HepG2 (cell line): ENCODE measurements around the gene CUTC. TPM values are rescaled to one million over a fixed set of nuclear protein-coding genes. Genes with fewer than 3 reads are reported as not detected.

Experiments used
- ARNTL ChIP-seq: sonication (generic); formaldehyde crosslinking; IDR thresholded peaks from 2 replicates; pipeline ENCODE4 v1.4.0; 2020; ENCODE audit warnings: mild to moderate bottlenecking, missing genetic modification reagents
- CEBPG ChIP-seq: IDR thresholded peaks from 2 replicates; pipeline ENCODE4 v1.6.1; 2016
- CHD2 ChIP-seq: IDR thresholded peaks from 2 replicates; pipeline ENCODE4 v1.6.1; 2011; ENCODE audit warnings: low read depth, low read length, improper control_type of control experiment
- EP300 ChIP-seq, 3 experiments: sonication (generic) in 1 of 3; formaldehyde crosslinking in 1 of 3; IDR thresholded peaks; 2 replicates each; pipeline versions ENCODE4 v1.5.1 to v1.6.1; 2011 to 2020; ENCODE audit warnings: low read depth in 2 of 3, low read length in 2 of 3, borderline replicate concordance in 1 of 3, improper control_type of control experiment in 1 of 3, mild to moderate bottlenecking in 1 of 3, missing genetic modification reagents in 1 of 3, moderate library complexity in 1 of 3
- FOXJ3 ChIP-seq: sonication (generic); formaldehyde crosslinking; IDR thresholded peaks from 2 replicates; pipeline ENCODE4 v1.4.0; 2020; ENCODE audit warnings: missing genetic modification reagents, mild to moderate bottlenecking, borderline replicate concordance
- HIC2 ChIP-seq: sonication (generic); formaldehyde crosslinking; IDR thresholded peaks from 2 replicates; pipeline ENCODE4 v1.9.0; 2022; ENCODE audit warnings: low read depth, missing genetic modification reagents
- HOXA7 ChIP-seq: sonication (generic); formaldehyde crosslinking; IDR thresholded peaks from 2 replicates; pipeline ENCODE4 v1.8.1; 2022; ENCODE audit warnings: mild to moderate bottlenecking, missing genetic modification reagents, moderate library complexity
- KLF13 ChIP-seq: sonication (generic); formaldehyde crosslinking; IDR thresholded peaks from 2 replicates; pipeline ENCODE4 v1.4.0; 2020; ENCODE audit warnings: mild to moderate bottlenecking, missing genetic modification reagents
- MAFF ChIP-seq: IDR thresholded peaks from 2 replicates; pipeline ENCODE4 v1.6.1; 2011; ENCODE audit warnings: low read depth, low read length, improper control_type of control experiment
- MEIS1 ChIP-seq: sonication (generic); formaldehyde crosslinking; IDR thresholded peaks from 2 replicates; pipeline ENCODE4 v1.9.0; 2021; ENCODE audit warnings: mild to moderate bottlenecking, missing genetic modification reagents, moderate library complexity, borderline replicate concordance
- MNT ChIP-seq: fragments of 450-650 bp; IDR thresholded peaks from 2 replicates; pipeline ENCODE4 v1.6.1; 2016
- RELA ChIP-seq: sonication (generic); formaldehyde crosslinking; IDR thresholded peaks from 2 replicates; pipeline ENCODE4 v1.4.0; 2020; ENCODE audit warnings: missing genetic modification reagents
- SOX6 ChIP-seq, 2 experiments: fragments of 450-650 bp in 1 of 2; sonication (generic) in 1 of 2; formaldehyde crosslinking in 1 of 2; IDR thresholded peaks; 2 replicates each; pipeline versions ENCODE4 v1.4.0 to v1.6.1; 2017 to 2020; ENCODE audit warnings: antibody characterized with exemption in 1 of 2, mild to moderate bottlenecking in 1 of 2, missing genetic modification reagents in 1 of 2
- SRF ChIP-seq: IDR thresholded peaks from 2 replicates; pipeline ENCODE4 v1.6.1; 2011; ENCODE audit warnings: mild to moderate bottlenecking, low read depth, low read length, moderate library complexity
- TBP ChIP-seq: sonication (generic); formaldehyde crosslinking; IDR thresholded peaks from 2 replicates; pipeline ENCODE4 v1.5.0; 2020; ENCODE audit warnings: missing genetic modification reagents
- ZNF382 ChIP-seq: sonication (generic); formaldehyde crosslinking; IDR thresholded peaks from 2 replicates; pipeline ENCODE4 v1.5.0; 2020; ENCODE audit warnings: missing genetic modification reagents, mild to moderate bottlenecking, borderline replicate concordance
- ZNF44 ChIP-seq: sonication (generic); formaldehyde crosslinking; IDR thresholded peaks from 2 replicates; pipeline ENCODE4 v1.5.1; 2020; ENCODE audit warnings: mild to moderate bottlenecking, missing genetic modification reagents
- polyA plus RNA-seq, 8 experiments: library from polyadenylated mRNA; depleted of rRNA in 3 of 8; stranded (reverse) in 7 of 8; unstranded in 1 of 8; fragments of >200 nt; fragmentation: Illumina TruSeq in 4 of 8; extraction: Trizol in 4 of 8; gene quantifications; 2 replicates each; pipeline versions ENCODE4 v1.2.1 to v1.2.3, GENCODE V29; 2011 to 2016; ENCODE audit warnings: low read depth in 4 of 8, missing spikeins in 1 of 8, mixed read lengths in 1 of 8; ENCODE audit not compliant: insufficient read depth in 1 of 8
- total RNA-seq, 5 experiments: library from RNA; depleted of rRNA; stranded (reverse); fragments of >200 nt; fragmentation: Illumina TruSeq; extraction: Trizol; gene quantifications; 2 replicates each; pipeline ENCODE4 v1.2.3, GENCODE V29; 2016; ENCODE audit warnings: low read depth in 1 of 5
- TF ChIP-seq, protein P1 (sequence below): IDR thresholded peaks from 2 replicates; pipeline ENCODE4 v1.6.1; 2016
- TF ChIP-seq, protein P2 (sequence below): sonication (generic); formaldehyde crosslinking; IDR thresholded peaks from 2 replicates; pipeline ENCODE4 v1.5.1; 2020; ENCODE audit warnings: mild to moderate bottlenecking, missing genetic modification reagents, borderline replicate concordance

Gene CUTC
- total and polyA plus RNA-seq, 2 of the 13 experiments (the other 11 are each of a cell fraction or from before 2014, with no cell fraction given) = 22.3 to 25.8 TPM

- TF ChIP-seq HIC2 (CRISPR knock-in tag) (no peak), RELA (CRISPR knock-in tag) (no peak), MAFF (no peak), CEBPG (CRISPR knock-in tag) (peak; percentile 43), FOXJ3 (CRISPR knock-in tag) (peak; percentile 67; the same call in 1 of the 2 replicates), TBP (CRISPR knock-in tag) (no peak), CHD2 (no peak), SOX6 (IDR thresholded peaks at IDR 0.05) (no peak), SOX6 (CRISPR knock-in tag; IDR thresholded peaks at IDR 0.05) (peak; percentile 64; the same call in 1 of the 2 replicates), ARNTL (CRISPR knock-in tag) (peak; percentile 58; the same call in 1 of the 2 replicates), SRF (peak; percentile 86), HOXA7 (CRISPR knock-in tag) (no peak), ZNF382 (CRISPR knock-in tag) (no peak), ZNF44 (CRISPR knock-in tag) (no peak), KLF13 (CRISPR knock-in tag) (no peak), MNT (peak; percentile 65), EP300 (IDR thresholded peaks at IDR 0.05; ENCODE audit: low read depth in 2 of 2, low read length in 2 of 2) (peak in 1 of 2 experiments; percentile 75; a peak in 1 of 4 replicates), EP300 (CRISPR knock-in tag; IDR thresholded peaks at IDR 0.05; ENCODE audit: borderline replicate concordance) (no peak; the same call in 1 of the 2 replicates), MEIS1 (CRISPR knock-in tag) (no peak)
- TF ChIP-seq, protein P1, sequence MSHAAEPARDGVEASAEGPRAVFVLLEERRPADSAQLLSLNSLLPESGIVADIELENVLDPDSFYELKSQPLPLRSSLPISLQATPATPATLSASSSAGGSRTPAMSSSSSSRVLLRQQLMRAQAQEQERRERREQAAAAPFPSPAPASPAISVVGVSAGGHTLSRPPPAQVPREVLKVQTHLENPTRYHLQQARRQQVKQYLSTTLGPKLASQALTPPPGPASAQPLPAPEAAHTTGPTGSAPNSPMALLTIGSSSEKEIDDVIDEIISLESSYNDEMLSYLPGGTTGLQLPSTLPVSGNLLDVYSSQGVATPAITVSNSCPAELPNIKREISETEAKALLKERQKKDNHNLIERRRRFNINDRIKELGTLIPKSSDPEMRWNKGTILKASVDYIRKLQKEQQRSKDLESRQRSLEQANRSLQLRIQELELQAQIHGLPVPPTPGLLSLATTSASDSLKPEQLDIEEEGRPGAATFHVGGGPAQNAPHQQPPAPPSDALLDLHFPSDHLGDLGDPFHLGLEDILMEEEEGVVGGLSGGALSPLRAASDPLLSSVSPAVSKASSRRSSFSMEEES (CRISPR knock-in tag) = peak; percentile 49; the same call in 1 of the 2 replicates
- TF ChIP-seq, protein P2, sequence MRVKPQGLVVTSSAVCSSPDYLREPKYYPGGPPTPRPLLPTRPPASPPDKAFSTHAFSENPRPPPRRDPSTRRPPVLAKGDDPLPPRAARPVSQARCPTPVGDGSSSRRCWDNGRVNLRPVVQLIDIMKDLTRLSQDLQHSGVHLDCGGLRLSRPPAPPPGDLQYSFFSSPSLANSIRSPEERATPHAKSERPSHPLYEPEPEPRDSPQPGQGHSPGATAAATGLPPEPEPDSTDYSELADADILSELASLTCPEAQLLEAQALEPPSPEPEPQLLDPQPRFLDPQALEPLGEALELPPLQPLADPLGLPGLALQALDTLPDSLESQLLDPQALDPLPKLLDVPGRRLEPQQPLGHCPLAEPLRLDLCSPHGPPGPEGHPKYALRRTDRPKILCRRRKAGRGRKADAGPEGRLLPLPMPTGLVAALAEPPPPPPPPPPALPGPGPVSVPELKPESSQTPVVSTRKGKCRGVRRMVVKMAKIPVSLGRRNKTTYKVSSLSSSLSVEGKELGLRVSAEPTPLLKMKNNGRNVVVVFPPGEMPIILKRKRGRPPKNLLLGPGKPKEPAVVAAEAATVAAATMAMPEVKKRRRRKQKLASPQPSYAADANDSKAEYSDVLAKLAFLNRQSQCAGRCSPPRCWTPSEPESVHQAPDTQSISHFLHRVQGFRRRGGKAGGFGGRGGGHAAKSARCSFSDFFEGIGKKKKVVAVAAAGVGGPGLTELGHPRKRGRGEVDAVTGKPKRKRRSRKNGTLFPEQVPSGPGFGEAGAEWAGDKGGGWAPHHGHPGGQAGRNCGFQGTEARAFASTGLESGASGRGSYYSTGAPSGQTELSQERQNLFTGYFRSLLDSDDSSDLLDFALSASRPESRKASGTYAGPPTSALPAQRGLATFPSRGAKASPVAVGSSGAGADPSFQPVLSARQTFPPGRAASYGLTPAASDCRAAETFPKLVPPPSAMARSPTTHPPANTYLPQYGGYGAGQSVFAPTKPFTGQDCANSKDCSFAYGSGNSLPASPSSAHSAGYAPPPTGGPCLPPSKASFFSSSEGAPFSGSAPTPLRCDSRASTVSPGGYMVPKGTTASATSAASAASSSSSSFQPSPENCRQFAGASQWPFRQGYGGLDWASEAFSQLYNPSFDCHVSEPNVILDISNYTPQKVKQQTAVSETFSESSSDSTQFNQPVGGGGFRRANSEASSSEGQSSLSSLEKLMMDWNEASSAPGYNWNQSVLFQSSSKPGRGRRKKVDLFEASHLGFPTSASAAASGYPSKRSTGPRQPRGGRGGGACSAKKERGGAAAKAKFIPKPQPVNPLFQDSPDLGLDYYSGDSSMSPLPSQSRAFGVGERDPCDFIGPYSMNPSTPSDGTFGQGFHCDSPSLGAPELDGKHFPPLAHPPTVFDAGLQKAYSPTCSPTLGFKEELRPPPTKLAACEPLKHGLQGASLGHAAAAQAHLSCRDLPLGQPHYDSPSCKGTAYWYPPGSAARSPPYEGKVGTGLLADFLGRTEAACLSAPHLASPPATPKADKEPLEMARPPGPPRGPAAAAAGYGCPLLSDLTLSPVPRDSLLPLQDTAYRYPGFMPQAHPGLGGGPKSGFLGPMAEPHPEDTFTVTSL (CRISPR knock-in tag) = peak; percentile 85; the same call in 1 of the 2 replicates
These were observed 22.6 kb downstream of the CUTC start (continued) for GRCh38 chr10:99754670-99755069.
